Uterus (tissue), 2 donors: ENCODE data around the gene VPS52.

ENCODE experiments used
- CTCF ChIP-seq, 4 experiments: fragments of 200-600 bp in 2 of 4; fragments of 450-650 bp in 2 of 4; sonication (generic) in 2 of 4; IDR thresholded peaks; one replicate each; pipeline ENCODE4 v1.5.1; 2016 to 2019; ENCODE audit warnings: antibody characterized with exemption in 4 of 4, mild to moderate bottlenecking in 2 of 4, moderate library complexity in 1 of 4
- POLR2A ChIP-seq, 2 donors: fragments of 450-650 bp; IDR thresholded peaks; one replicate each; pipeline ENCODE4 v1.6.1; 2016; ENCODE audit warnings: antibody characterized with exemption in 2 of 2, mild to moderate bottlenecking in 1 of 2, moderate library complexity in 1 of 2

- TF ChIP-seq CTCF (IDR thresholded peaks at IDR 0.05) (no peak), POLR2A (IDR thresholded peaks at IDR 0.05) (no peak)
These were observed 12.6 kb downstream of the VPS52 start for GRCh38 chr6:33259032-33259431.
